GM19324 (cell line): Measurements from ENCODE around the gene IARS1.

Source experiments
- ATAC-seq: cut with Tn5 transposase; IDR thresholded peaks from one replicate; pipeline ENCODE4 v1.9.1; 2021; ENCODE audit warnings: mild to moderate bottlenecking, moderate library complexity; ENCODE audit not compliant: unreplicated experiment, low FRiP score

IARS1 gene

GRCh38 chr9:92295827-92296258, 2.3 kb upstream of the IARS1 start:
- no peak for ATAC-seq

- no peak for ATAC-seq
These were observed 1.8 kb upstream of the IARS1 start for GRCh38 chr9:92295240-92295790.

- no peak for ATAC-seq
These were observed 790 bp upstream of the IARS1 start for GRCh38 chr9:92294297-92294676.

GRCh38 chr9:92293075-92293354, 482 bp downstream of the IARS1 start:
- ATAC-seq, result no peak

- ATAC-seq, result no peak
These were observed 991 bp downstream of the IARS1 start for GRCh38 chr9:92292338-92293074.

GRCh38 chr9:92291577-92291976, 1.9 kb downstream of the IARS1 start:
- ATAC-seq, result no peak

- ATAC-seq, result no peak
These were observed 2.6 kb downstream of the IARS1 start for GRCh38 chr9:92290785-92291429.

GRCh38 chr9:92289708-92290390, 3.6 kb downstream of the IARS1 start:
- ATAC-seq, result no peak

GRCh38 chr9:92279302-92279701, 14.2 kb downstream of the IARS1 start:
- ATAC-seq, result no peak

- ATAC-seq, result no peak
These were observed 15.4 kb downstream of the IARS1 start for GRCh38 chr9:92278110-92278509.

- ATAC-seq, result no peak
These were observed 17.0 kb downstream of the IARS1 start for GRCh38 chr9:92276331-92277032.

GRCh38 chr9:92275541-92275940, 18.0 kb downstream of the IARS1 start:
- no peak for ATAC-seq

GRCh38 chr9:92270511-92270910, 23.0 kb downstream of the IARS1 start:
- ATAC-seq, result no peak

- no peak for ATAC-seq
These were observed 27.0 kb downstream of the IARS1 start for GRCh38 chr9:92266486-92266885.

- ATAC-seq, result no peak
These were observed 28.3 kb downstream of the IARS1 start for GRCh38 chr9:92265154-92265553.

GRCh38 chr9:92263131-92263530, 30.4 kb downstream of the IARS1 start:
- ATAC-seq, result no peak

GRCh38 chr9:92257327-92257726, 36.2 kb downstream of the IARS1 start:
- ATAC-seq, result no peak

- no peak for ATAC-seq
These were observed 38.8 kb downstream of the IARS1 start for GRCh38 chr9:92254381-92255337.

GRCh38 chr9:92253656-92254055, 39.8 kb downstream of the IARS1 start:
- ATAC-seq, result no peak

- no peak for ATAC-seq
These were observed 45.5 kb downstream of the IARS1 start for GRCh38 chr9:92247981-92248380.
